Liver (tissue), 9 donors: ENCODE data around the gene NOC4L. TPM values are rescaled to one million over a fixed set of nuclear protein-coding genes. Genes with fewer than 3 reads are reported as not detected.

ENCODE experiments used
- DNase-seq: peaks from one replicate; pipeline ENCODE4 v3.0.0-alpha.2; 2017; ENCODE audit warnings: low spot score
- H3K27ac ChIP-seq, 2 donors: one replicate each; pipeline ENCODE4 v1.7.0; 2013; ENCODE audit warnings: inconsistent platforms in 2 of 2, low read length in 2 of 2, control low read depth in 1 of 2, low read depth in 1 of 2, mild to moderate bottlenecking in 1 of 2
- H3K27me3 ChIP-seq, 4 donors: one replicate each; pipeline versions ENCODE4 v1.6.1 to v1.7.0; 2013; ENCODE audit warnings: low read length in 3 of 4, inconsistent platforms in 1 of 4, mild to moderate bottlenecking in 1 of 4, moderate library complexity in 1 of 4; ENCODE audit not compliant: control insufficient read depth in 4 of 4, insufficient read depth in 4 of 4
- H3K36me3 ChIP-seq, 4 donors: one replicate each; pipeline versions ENCODE4 v1.6.1 to v1.7.0; 2013; ENCODE audit warnings: low read length in 3 of 4, mild to moderate bottlenecking in 3 of 4, low read depth in 1 of 4, moderate library complexity in 1 of 4; ENCODE audit not compliant: control insufficient read depth in 4 of 4, insufficient read depth in 3 of 4
- H3K4me1 ChIP-seq, 4 donors: one replicate each; pipeline versions ENCODE4 v1.6.1 to v1.7.0; 2013; ENCODE audit warnings: low read length in 3 of 4, mild to moderate bottlenecking in 3 of 4, moderate library complexity in 1 of 4; ENCODE audit not compliant: control insufficient read depth in 4 of 4, insufficient read depth in 4 of 4
- H3K4me3 ChIP-seq, 3 donors: one replicate each; pipeline versions ENCODE4 v1.6.1 to v1.7.0; 2013; ENCODE audit warnings: low read length in 3 of 3, control low read depth in 1 of 3, low read depth in 1 of 3, mild to moderate bottlenecking in 1 of 3
- H3K9ac ChIP-seq, 2 donors: one replicate each; pipeline ENCODE4 v1.7.0; 2013; ENCODE audit warnings: low read length in 2 of 2, mild to moderate bottlenecking in 2 of 2, moderate library complexity in 2 of 2, control low read depth in 1 of 2, low read depth in 1 of 2
- H3K9me3 ChIP-seq, 4 donors: one replicate each; pipeline versions ENCODE4 v1.6.1 to v1.7.0; 2013; ENCODE audit warnings: low read length in 3 of 4; ENCODE audit not compliant: control insufficient read depth in 4 of 4
- ATF3 ChIP-seq: IDR thresholded peaks from 2 replicates; pipeline ENCODE4 v1.6.1; 2016; ENCODE audit warnings: antibody characterized with exemption
- EGR1 ChIP-seq, 2 donors: IDR thresholded peaks; 2 replicates each; pipeline ENCODE4 v1.6.1; 2016 to 2018; ENCODE audit warnings: antibody characterized with exemption in 2 of 2, low read depth in 2 of 2
- FOXA2 ChIP-seq: IDR thresholded peaks from 2 replicates; pipeline ENCODE4 v1.6.1; 2016; ENCODE audit warnings: antibody characterized with exemption
- GABPA ChIP-seq, 2 donors: IDR thresholded peaks in 1 of 2; conservative IDR thresholded peaks in 1 of 2; 2 replicates each; pipeline ENCODE4 v1.6.1; 2016; ENCODE audit warnings: antibody characterized with exemption in 2 of 2, mild to moderate bottlenecking in 1 of 2, moderate library complexity in 1 of 2
- HNF4A ChIP-seq, 2 donors: conservative IDR thresholded peaks; 2 replicates each; pipeline ENCODE4 v1.6.1; 2016; ENCODE audit warnings: antibody characterized with exemption in 2 of 2, mild to moderate bottlenecking in 2 of 2
- MAX ChIP-seq: IDR thresholded peaks from 2 replicates; pipeline ENCODE4 v1.6.1; 2016; ENCODE audit warnings: antibody characterized with exemption
- NR2F2 ChIP-seq: IDR thresholded peaks from 2 replicates; pipeline ENCODE4 v1.6.1; 2016; ENCODE audit warnings: antibody characterized with exemption
- RAD21 ChIP-seq, 2 donors: IDR thresholded peaks; 2 replicates each; pipeline ENCODE4 v1.6.1; 2016; ENCODE audit warnings: antibody characterized with exemption in 2 of 2, mild to moderate bottlenecking in 2 of 2
- SP1 ChIP-seq: IDR thresholded peaks from 2 replicates; pipeline ENCODE4 v1.6.1; 2018; ENCODE audit warnings: antibody characterized with exemption, mild to moderate bottlenecking
- YY1 ChIP-seq: IDR thresholded peaks from 2 replicates; pipeline ENCODE4 v1.6.1; 2016; ENCODE audit warnings: antibody characterized with exemption, mild to moderate bottlenecking
- ZBTB33 ChIP-seq: IDR thresholded peaks from 2 replicates; pipeline ENCODE4 v1.6.1; 2016; ENCODE audit warnings: antibody characterized with exemption
- WGBS: extraction: QIAGEN DNeasy Blood & Tissue Kit; methylation state at CpG from one replicate; pipeline ENCODE4 v1.1.7; 2013; 5-methylcytosine and 5-hydroxymethylcytosine counted together
- polyA plus RNA-seq, 2 donors: library from polyadenylated mRNA; stranded (reverse) in 1 of 2; unstranded in 1 of 2; fragments of 200-250 nt in 1 of 2; fragments of >200 nt in 1 of 2; fragmentation: Nextera tagmentation in 1 of 2; extraction: Ambion mirVana in 1 of 2; gene quantifications; one replicate each; pipeline versions ENCODE4 v1.2.1 to v1.2.3, GENCODE V29; 2013 to 2015
- total RNA-seq, 2 donors: library from RNA; depleted of rRNA; stranded (reverse); fragments of >200 nt; gene quantifications; one replicate each; pipeline ENCODE4 v1.2.3, GENCODE V29; 2014
- donor health status: healthy.
- donor health status: healthy.
- donor health status: healthy.
- donor health status: healthy.
- donor health status: healthy.

The NOC4L gene
- total and polyA plus RNA-seq, 4 donors, result 6.4 to 11.6 (median 8.4) TPM

GRCh38 chr12:132165584-132165983, 21.3 kb downstream of the NOC4L start:
- peaks cover 2 to 14% (median 11%) of the 10 kb centered on the region in 4 donors for H3K4me1 ChIP-seq
- H3K36me3 ChIP-seq, result no peaks in the 10 kb centered on the region
- DNase-seq, result no peak
- 97% methylated on average over 6 of the region's 6 CpGs for WGBS
- H3K27ac ChIP-seq, result no peak overlapping the region
- H3K4me3 ChIP-seq, result no peak overlapping the region
- TF ChIP-seq ATF3 (no peak), YY1 (no peak), RAD21 (IDR thresholded peaks at IDR 0.05) (no peak), SP1 (no peak), GABPA (IDR thresholded peaks at IDR 0.05 in 1 of 2, conservative IDR thresholded peaks at IDR 0.05 in 1 of 2) (no peak)
- H3K9ac ChIP-seq, result no peak overlapping the region
- H3K9me3 ChIP-seq, result no peaks in the 10 kb centered on the region
- H3K27me3 ChIP-seq, result peaks cover 0 to 4% (median 0%) of the 10 kb centered on the region in 4 donors

GRCh38 chr12:132166093-132166492, 21.8 kb downstream of the NOC4L start:
- Histone ChIP-seq H3K27ac (no peak overlapping the region), H3K9me3 (no peaks in the 10 kb centered on the region), H3K9ac (no peak overlapping the region), H3K36me3 (no peaks in the 10 kb centered on the region), H3K4me3 (no peak overlapping the region), H3K4me1 (peaks cover 2 to 14% (median 11%) of the 10 kb centered on the region in 4 donors), H3K27me3 (peaks cover 0 to 4% (median 0%) of the 10 kb centered on the region in 4 donors)
- DNase-seq, result no peak
- 91% methylated on average over 2 of the region's 2 CpGs for WGBS
- TF ChIP-seq ATF3, result no peak
- no peak for TF ChIP-seq FOXA2
- TF ChIP-seq YY1, result no peak
- no peak for TF ChIP-seq RAD21 (IDR thresholded peaks at IDR 0.05)
- no peak for TF ChIP-seq MAX
- TF ChIP-seq HNF4A (conservative IDR thresholded peaks at IDR 0.05), result no peak

GRCh38 chr12:132166801-132167591, 22.7 kb downstream of the NOC4L start:
- H3K36me3 ChIP-seq, result no peaks in the 10 kb centered on the region
- peaks cover under 1 to 11% (median 9%) of the 10 kb centered on the region in 4 donors for H3K4me1 ChIP-seq
- H3K9me3 ChIP-seq, result no peaks in the 10 kb centered on the region
- WGBS, result 89% methylated on average over 10 of the region's 10 CpGs
- TF ChIP-seq EGR1 (IDR thresholded peaks at IDR 0.05; ENCODE audit: low read depth in 2 of 2) (no peak), ATF3 (no peak), NR2F2 (no peak), RAD21 (IDR thresholded peaks at IDR 0.05) (no peak), GABPA (IDR thresholded peaks at IDR 0.05 in 1 of 2, conservative IDR thresholded peaks at IDR 0.05 in 1 of 2) (no peak), ZBTB33 (no peak)
- H3K27ac ChIP-seq, result no peak overlapping the region
- H3K27me3 ChIP-seq, result peaks cover 0 to 4% (median 0%) of the 10 kb centered on the region in 4 donors
- no peak overlapping the region for H3K4me3 ChIP-seq
- DNase-seq, result no peak
- no peak overlapping the region for H3K9ac ChIP-seq
